ENCODE measurements around the gene PIN1. TPM values are rescaled to one million over a fixed set of nuclear protein-coding genes. Genes with fewer than 3 reads are reported as not detected.

Gene PIN1
- total and polyA plus RNA-seq, 2 of the 13 experiments (the other 11 are each of a cell fraction or from before 2014, with no cell fraction given) = 31.9 to 72.0 TPM

GRCh38 chr19:9785367-9786331 is 49.5 kb upstream of the PIN1 start (continued):
- TF ChIP-seq TFAP4 (IDR thresholded peaks at IDR 0.05; ENCODE audit: borderline replicate concordance, low read depth) (no peak; the same call in 1 of the 2 replicates), ATF3 (CRISPR knock-in tag; IDR thresholded peaks at IDR 0.05) (no peak), FOXP4 (CRISPR knock-in tag; IDR thresholded peaks at IDR 0.05) (no peak), ZNF646 (CRISPR knock-in tag; IDR thresholded peaks at IDR 0.05) (no peak), ZFP36L2 (CRISPR knock-in tag; IDR thresholded peaks at IDR 0.05) (no peak), ZNF619 (CRISPR knock-in tag; IDR thresholded peaks at IDR 0.05) (no peak), ZNF329 (CRISPR knock-in tag; IDR thresholded peaks at IDR 0.05; ENCODE audit: low read depth) (peak; percentile 53; the same call in 1 of the 2 replicates), ARNT2 (CRISPR knock-in tag; IDR thresholded peaks at IDR 0.05; ENCODE audit: low read depth) (0 out of 2 replicates have a peak, but pooled peaks have one; percentile 38), ZSCAN31 (CRISPR knock-in tag; IDR thresholded peaks at IDR 0.05; ENCODE audit: low read depth) (0 out of 2 replicates have a peak, but pooled peaks have one; percentile 61), GATAD1 (CRISPR knock-in tag; IDR thresholded peaks at IDR 0.05) (no peak), ATF5 (CRISPR knock-in tag; IDR thresholded peaks at IDR 0.05; ENCODE audit: low read depth) (no peak), ZNF687 (CRISPR knock-in tag; IDR thresholded peaks at IDR 0.05) (peak; percentile 76)
